Ishikawa (cell line): Measurements from ENCODE around the gene BCAR1.

Experiments
- CEBPB ChIP-seq: IDR thresholded peaks from 2 replicates; pipeline ENCODE4 v1.6.1; 2012
- CREB1 ChIP-seq: IDR thresholded peaks from 2 replicates; pipeline ENCODE4 v1.6.1; 2012; ENCODE audit warnings: low read depth
- EGR1 ChIP-seq: IDR thresholded peaks from 2 replicates; pipeline ENCODE4 v1.6.1; 2012
- EP300 ChIP-seq: IDR thresholded peaks from 2 replicates; pipeline ENCODE4 v1.6.1; 2012; ENCODE audit warnings: borderline replicate concordance
- FOXM1 ChIP-seq: IDR thresholded peaks from 2 replicates; pipeline ENCODE4 v1.6.1; 2012; ENCODE audit warnings: low read depth, borderline replicate concordance
- MAX ChIP-seq: IDR thresholded peaks from 2 replicates; pipeline ENCODE4 v1.6.1; 2012
- NFIC ChIP-seq: IDR thresholded peaks from 2 replicates; pipeline ENCODE4 v1.6.1; 2012
- RAD21 ChIP-seq: IDR thresholded peaks from 2 replicates; pipeline ENCODE4 v1.6.1; 2012; ENCODE audit warnings: low read depth
- REST ChIP-seq: IDR thresholded peaks from 2 replicates; pipeline ENCODE4 v1.6.1; 2012; ENCODE audit warnings: low read depth, mild to moderate bottlenecking
- TAF1 ChIP-seq: IDR thresholded peaks from 2 replicates; pipeline ENCODE4 v1.6.1; 2012; ENCODE audit warnings: low read depth, mild to moderate bottlenecking
- TCF12 ChIP-seq: IDR thresholded peaks from 2 replicates; pipeline ENCODE4 v1.6.1; 2012; ENCODE audit warnings: low read depth
- USF1 ChIP-seq: IDR thresholded peaks from 2 replicates; pipeline ENCODE4 v1.6.1; 2012
- YY1 ChIP-seq: IDR thresholded peaks from 2 replicates; pipeline ENCODE4 v1.6.1; 2012; ENCODE audit warnings: low read depth
- ZBTB7A ChIP-seq: IDR thresholded peaks from 2 replicates; pipeline ENCODE4 v1.6.1; 2012; ENCODE audit warnings: low read depth

The BCAR1 gene

GRCh38 chr16:75257886-75258806 lies 6.7 kb upstream of the BCAR1 start:
- no peak for TF ChIP-seq TCF12

GRCh38 chr16:75256696-75257343 lies 5.4 kb upstream of the BCAR1 start:
- no peak for TF ChIP-seq TAF1
- no peak for TF ChIP-seq CREB1
- no peak for TF ChIP-seq TCF12
- TF ChIP-seq ZBTB7A: no peak
- TF ChIP-seq REST: no peak
- no peak for TF ChIP-seq FOXM1
- TF ChIP-seq USF1: no peak
- TF ChIP-seq RAD21: no peak
- TF ChIP-seq YY1: no peak
- TF ChIP-seq CEBPB: no peak
- TF ChIP-seq EP300: no peak
- no peak for TF ChIP-seq MAX
- no peak for TF ChIP-seq EGR1
- no peak for TF ChIP-seq NFIC

GRCh38 chr16:75256059-75256571 lies 4.7 kb upstream of the BCAR1 start:
- no peak for TF ChIP-seq FOXM1

GRCh38 chr16:75254359-75254837 lies 3.0 kb upstream of the BCAR1 start:
- TF ChIP-seq ZBTB7A (no peak), TCF12 (no peak), MAX (0 out of 2 replicates have a peak, but pooled peaks have one; percentile 15)

GRCh38 chr16:75252946-75253911 lies 1.8 kb upstream of the BCAR1 start:
- no peak for TF ChIP-seq CREB1
- no peak for TF ChIP-seq TCF12
- no peak for TF ChIP-seq NFIC
- no peak for TF ChIP-seq MAX
- TF ChIP-seq REST: no peak
- TF ChIP-seq USF1: no peak
- TF ChIP-seq EGR1: no peak
- TF ChIP-seq FOXM1: no peak
- TF ChIP-seq ZBTB7A: no peak
- no peak for TF ChIP-seq TAF1
- TF ChIP-seq EP300: no peak
